DMS 273 treated with DMSO at 0.1 percent for 48 hours (cell line): ENCODE measurements around the gene PEAK3.

Experiments
- DNase-seq: peaks from one replicate; lab custom pipeline; 2025; lab: John Stamatoyannopoulos, UW

Gene PEAK3

GRCh38 chr19:2315818-2316353 lies 33.9 kb upstream of the PEAK3 start:
- DNase-seq: no peak

DNA sequence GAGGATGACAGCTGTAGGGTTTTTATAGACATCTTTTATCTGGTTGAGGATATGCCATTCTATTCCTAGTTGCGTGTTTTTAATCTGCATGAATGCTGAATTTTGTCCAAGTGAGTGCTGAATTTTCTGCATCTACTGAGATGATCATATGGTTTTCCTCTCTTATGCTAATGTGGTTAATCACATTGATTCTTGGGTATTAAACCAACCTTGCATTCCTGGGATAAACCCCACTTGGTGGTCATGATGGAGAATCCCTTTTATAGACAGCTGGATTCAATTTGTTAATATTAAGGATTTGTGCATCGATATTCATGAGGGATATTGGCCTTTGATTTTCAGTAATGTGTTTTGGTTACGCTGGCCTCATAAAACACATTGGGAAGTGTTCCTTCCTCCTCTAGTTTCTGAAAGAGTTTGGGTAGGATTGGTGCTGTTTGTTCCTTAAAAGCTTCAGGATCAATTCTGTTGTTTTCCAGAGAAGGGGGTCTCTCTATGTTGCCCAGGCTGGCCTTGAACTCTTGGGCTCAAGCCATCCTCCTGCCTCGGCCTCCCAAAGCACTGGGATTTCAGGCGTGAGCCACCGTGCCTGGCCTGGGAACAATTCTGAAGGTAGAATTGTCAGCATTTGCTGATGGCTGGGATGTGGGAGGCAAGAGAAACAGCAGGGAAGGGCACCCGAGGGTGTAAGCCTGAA lies 33.3 kb upstream of the PEAK3 start:
- DNase-seq: no peak

DNA sequence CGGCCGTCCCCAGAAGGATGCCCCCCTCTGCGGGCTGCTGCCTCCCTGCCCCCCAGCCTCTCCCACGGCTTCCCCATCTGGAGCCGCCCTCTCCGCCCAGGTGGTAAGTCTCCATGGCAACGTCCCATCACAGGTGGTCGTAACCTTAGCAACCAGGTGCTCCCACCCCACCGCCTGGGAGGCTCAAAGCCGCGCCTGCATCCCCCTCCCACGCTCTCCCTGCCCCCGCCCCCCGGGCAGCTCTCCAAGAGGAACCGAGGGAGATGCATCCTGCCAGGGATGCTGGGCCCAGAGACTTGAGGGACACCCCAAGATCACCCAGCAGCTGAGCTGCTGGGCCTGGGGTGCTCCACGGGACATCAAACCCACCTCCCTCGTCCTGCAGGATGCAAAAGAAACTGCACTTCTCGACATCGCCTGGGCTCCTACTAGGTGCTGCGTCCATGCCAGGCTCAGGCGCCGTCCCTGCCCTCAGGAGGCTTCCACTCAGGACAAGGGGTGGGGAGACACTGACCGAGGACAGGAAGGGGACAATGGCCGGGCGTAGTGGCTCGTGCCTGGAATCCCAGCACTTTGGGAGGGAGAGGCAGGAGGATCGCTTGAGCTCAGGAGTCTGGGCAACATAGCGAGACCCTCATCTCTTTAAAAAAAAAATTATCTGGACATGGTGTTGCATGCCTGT lies 31.0 kb upstream of the PEAK3 start:
- no peak for DNase-seq

DNA sequence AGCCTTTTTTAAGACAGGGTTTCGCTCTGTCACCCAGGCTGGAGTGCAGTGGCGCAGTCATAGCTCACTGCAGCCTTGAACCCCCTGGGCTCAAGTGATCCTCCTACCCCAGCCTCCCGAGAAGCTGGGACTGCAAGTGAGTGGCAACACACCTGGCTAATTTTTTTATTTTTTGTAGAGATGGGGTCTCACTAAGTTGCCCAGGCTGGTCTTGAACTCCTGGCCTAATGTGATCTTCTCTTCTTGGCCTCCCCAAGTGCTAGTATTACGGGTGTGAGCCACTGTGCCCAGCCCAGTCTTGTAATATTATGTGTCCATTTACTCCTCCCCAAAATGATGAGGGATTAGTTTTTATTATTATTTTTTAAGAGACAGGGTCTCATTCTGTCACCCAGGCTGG lies 29.1 kb upstream of the PEAK3 start:
- no peak for DNase-seq

- DNase-seq: no peak
Measured at GRCh38 chr19:2309734-2310362, 27.9 kb upstream of the PEAK3 start.

DNA sequence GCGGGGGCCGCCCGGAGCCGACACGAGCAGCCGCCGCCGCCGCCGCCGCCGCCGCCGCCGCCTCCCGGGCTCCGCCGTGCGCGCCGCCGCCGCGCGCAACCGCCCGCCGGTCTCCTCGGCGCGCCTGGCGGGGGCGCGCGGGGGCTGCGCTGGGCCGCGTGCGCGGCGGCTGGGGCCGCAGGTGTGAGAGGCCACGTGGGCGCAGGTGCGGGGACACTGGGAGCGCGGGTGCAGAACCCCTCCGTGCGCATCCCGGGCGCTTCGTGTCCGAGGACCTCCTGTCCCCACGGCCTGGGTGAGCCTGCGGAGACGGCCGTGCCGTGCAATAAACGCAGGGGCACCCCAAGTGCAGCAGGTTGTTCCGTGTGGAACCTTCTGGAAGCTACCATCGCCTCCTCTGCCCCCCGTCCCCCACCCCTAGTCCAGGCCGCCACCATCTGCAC lies 26.2 kb upstream of the PEAK3 start, which contains the start of gene LINGO3:
TSS of gene LINGO3 (minus strand) at position 41 of the 443 bp plus-strand sequence. CDS start 16,378 bp downstream, outside the sequence.
- no peak for DNase-seq

DNA sequence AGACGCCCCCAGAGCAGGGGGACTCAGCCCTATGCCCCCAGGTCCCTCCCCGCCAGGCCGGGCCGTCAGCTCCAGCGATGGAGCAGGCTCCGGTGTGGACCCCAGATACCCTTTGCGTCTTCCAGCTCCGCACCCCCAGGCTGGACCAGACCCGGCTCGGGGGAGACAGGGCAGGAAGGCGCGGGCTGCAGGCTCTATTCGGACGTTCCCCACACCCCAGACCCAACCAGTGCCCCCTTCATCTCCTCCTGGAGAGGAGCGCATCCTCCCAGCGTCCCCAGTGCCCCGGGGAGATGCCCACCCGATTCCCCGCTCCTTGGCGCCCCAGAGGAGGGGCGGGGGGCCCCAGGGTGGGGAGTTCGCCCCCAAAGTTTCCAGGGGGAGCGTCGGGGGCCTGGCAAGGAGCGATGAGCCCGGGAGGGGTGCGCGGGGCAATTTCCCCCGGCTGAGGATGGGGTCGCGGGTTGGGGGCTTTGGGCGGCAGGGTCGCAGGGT lies 25.6 kb upstream of the PEAK3 start:
- DNase-seq: no peak

DNA sequence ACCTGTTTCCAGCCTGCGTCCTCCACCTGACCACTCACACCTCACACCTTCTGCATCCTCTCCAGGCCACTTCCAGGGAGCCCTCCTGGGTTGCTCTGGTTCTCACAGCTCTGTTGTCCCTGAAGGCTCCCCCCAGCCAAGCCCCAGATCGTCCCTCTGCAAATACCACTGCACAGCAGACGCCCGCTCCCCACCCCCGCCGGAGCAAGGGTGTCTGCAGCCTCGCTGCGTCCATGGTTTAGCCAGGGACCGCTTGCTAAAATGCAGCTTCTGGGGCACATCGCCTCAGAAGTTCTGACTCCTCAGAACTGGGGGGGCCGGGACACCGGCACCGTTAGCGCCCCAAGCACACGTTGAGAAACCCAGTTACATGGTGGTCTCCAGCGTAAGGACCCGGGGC lies 25.0 kb upstream of the PEAK3 start:
- DNase-seq: no peak

DNA sequence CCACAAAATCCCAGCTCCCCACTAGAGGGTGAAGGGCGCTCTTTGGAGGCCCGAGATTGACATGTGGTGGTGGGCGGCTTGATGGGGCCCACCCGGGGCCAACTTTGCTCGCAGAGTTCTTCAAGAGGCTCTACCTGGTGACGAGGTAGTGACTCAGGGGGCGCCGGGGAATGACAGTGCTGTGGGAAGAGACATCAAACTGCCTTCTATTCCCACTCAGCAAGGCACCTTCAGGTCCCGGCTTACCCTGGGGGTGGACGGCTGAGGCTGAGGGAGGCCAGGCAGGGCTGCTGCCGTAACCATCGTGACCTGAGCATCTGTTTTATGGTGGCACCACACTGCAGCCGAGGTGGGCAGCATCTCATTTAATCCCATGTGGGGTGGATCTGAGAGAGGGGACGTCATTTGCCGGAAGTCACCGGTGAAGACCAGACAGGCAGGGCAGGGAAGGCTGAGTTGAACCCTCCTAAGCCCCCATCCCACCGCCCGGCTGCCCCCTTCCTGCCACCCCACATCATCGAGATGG lies 24.4 kb upstream of the PEAK3 start:
- DNase-seq: no peak

DNA sequence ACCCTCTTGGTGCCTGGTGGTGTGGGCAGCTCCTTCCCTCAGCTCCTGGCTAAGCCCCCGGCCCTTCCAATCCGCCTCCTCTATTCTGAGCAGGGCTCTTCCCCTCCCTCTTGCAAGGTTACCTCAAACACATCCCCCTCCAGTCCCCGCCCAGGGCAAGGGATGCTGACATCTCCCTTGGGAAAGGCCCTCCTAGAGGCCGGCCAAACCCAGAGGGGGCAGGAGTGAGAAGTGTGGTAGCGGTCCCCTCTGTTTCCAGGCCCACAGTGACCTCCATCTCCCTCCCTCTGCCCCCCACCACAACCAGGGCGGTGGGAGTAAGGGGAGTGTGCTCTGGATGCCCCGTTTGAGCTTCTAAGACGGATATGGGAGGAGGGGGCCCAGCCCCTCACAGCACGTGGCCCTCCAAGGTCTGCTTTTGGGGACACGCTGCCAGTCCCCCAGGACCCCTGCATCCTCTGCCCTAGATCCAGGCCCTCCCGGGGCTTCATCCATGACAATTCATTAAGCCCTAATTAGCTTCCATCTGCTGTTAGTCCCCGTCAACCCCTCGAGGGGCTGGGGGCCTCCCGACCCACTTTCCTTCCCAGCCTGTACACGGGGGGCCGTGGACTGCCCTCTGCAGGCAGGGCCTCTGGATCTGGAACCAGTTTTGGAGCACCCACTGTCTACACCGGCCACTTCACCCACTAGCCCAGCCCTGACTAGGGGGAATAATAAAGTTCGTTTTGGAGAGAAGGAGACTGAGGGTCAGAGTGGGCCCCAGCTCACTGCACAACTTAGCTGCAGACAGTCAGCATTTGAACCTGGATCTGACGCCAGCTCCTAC lies 23.7 kb upstream of the PEAK3 start:
- no peak for DNase-seq

GRCh38 chr19:2303211-2303798 lies 21.3 kb upstream of the PEAK3 start:
- DNase-seq: no peak

- DNase-seq: no peak
Measured at GRCh38 chr19:2302319-2303210, 20.6 kb upstream of the PEAK3 start.

DNA sequence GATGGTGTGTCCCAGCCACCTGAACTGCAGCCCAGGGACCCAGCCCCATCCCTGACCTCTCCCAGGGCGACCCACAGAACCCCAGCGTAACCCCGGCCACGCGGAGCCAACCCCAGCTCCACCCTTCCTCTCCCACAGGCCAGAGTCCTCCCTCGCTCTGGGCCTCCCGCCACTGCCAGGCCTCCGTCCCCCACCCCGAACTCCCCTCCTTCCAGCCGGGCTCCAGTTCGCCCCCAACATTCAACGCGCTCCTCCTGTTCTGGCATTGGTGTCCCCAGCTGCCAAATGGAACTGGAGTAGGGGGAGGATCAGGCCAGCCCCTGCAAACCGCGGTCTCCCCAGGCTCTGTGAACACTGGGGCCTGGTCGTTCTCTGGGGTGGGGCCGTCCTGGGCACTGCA lies 18.6 kb upstream of the PEAK3 start:
- DNase-seq: no peak

DNA sequence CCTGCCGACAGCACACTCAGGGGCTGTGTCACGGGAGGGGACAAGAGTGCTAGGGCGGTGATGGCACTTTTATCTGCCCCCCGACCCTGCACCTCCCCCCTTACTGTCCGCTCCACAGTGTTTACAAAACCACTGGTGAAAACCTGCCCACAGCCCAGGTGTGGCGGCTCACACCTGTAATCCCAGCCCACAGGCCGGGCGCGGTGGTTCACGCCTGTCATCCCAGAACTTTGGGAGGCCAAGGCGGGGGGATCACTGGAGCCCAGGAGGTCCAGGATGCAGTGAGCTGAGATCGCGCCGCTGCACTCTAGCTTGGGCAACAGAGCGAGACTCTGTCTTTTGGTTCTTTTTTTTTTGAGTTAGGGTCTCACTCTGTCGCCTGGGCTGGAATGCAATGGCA lies 14.2 kb upstream of the PEAK3 start:
- DNase-seq: no peak

GRCh38 chr19:2294687-2295335 lies 12.8 kb upstream of the PEAK3 start:
- no peak for DNase-seq

DNA sequence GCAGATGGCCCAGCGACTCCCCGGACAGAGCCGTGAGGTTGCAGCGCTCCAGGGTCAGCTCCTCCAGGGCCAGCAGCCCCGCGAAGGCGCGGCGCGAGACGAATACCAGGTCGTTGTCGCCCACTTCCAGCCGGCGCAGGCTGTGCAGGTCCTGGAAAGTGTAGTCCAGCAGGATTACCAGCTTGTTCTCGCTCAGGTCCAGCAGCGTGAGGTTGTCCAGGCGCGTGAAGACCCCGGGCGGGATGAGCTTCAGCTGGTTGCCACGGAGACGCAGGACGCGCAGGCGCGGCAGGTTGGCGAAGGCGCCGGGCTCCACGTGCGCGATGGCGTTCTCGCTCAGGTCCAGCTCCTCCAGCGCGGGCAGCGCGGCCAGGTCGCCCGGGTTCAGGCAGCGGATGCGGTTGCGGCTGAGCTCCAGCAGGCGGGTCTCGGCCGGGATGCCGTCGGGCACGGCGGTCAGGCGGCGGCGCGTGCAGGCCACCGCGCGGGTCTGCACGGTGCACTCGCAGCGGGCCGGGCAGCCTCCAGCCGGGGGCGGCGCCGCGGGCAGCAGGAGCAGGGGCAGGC lies 9.3 kb upstream of the PEAK3 start:
- peak; percentile 53 for DNase-seq

- no peak for DNase-seq
Measured at GRCh38 chr19:2290441-2291184, 8.6 kb upstream of the PEAK3 start.

- DNase-seq: no peak
Measured at GRCh38 chr19:2289714-2290435, 7.9 kb upstream of the PEAK3 start.
